IPS-NIHi7 (cell line): Measurements from ENCODE around the gene MARCHF9.
"Not testable (repeated sequence)": the region's sequence is repeated elsewhere in the genome, so short reads cannot be mapped to it uniquely, and the experiment has no call there.

Source experiments
- DNase-seq: peaks from one replicate; pipeline ENCODE4 v3.0.0; 2012; ENCODE audit warnings: mixed read lengths; ENCODE audit errors: extremely low spot score

The MARCHF9 gene

DNA sequence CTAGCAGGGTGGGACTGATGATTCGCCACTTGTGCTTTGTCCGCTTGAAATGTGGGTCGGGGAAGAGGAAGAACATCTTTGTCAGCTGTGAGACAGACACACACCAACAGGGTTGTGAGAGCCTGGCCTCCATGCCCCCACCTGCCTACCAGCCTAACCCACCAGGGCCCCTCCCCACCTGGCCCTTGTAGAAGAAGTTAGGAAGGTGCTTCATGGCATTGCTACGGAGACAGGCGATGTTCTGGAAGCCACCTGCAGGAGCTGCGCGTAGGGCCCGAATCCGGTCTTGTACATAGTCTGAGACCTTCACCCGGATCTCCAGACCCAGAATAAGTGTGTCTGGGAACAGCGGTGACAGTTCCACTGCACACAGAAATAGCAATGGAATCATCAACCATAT lies 14.7 kb downstream of the MARCHF9 start:
- no peak for DNase-seq

DNA sequence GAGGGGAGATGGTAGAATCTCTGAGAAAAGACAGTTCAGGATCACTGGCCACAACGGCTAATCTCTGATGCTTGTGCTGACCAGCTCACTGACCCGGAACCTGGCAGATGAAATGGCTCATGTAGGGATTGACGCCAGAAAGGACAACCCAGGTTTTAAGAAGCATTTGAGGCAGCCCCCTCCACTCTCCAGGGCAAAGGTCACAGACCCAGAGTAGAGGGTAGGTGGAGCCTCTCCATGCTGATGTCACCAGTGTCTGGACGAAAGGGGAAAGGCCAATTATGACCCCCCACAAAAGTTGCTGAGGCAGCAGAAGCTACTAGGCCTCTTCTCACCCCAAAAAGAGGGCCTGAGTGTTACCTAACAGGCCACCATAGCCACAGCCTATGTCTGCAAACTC lies 15.8 kb downstream of the MARCHF9 start:
- no peak for DNase-seq

DNA sequence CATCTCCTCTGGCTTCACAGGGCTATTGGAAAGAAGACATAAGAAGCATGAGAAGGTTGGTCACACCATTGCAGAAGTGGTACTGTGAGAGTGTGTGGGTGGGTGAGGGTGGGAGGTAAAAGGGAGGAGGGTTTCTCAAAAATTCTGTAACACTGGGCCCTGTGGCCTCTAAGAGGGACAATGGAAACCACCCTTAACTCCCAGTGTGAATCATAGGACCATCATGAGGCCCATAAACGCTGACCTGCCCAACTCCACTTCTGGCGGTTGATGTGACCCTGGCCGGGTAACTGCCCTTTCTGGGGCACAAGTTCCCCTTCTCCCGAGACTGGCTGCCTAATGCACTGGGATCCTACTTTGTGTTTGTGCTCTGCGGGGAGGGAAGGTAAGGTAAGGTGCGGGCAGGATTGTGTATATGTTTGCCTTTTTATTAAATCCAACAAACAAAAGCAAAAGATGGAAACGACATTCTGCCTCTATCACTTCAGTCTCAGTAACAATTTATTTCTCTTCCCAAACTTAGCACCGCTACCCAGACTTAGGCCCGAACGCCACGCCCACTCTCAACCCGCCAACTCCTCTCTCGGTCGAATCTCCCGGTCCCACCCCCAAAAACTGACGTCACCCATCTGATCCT lies 16.5 kb downstream of the MARCHF9 start:
- peak; percentile 91 for DNase-seq

- DNase-seq: peak; percentile 94
Observed at GRCh38 chr12:57771873-57772428, 17.0 kb downstream of the MARCHF9 start, which contains the start of gene METTL1. TSS of gene METTL1 (minus strand) at chr12:57772105. CDS start at chr12:57772083, 22 bp downstream.

- peak; percentile 56 for DNase-seq
Observed at GRCh38 chr12:57772429-57773322, 17.8 kb downstream of the MARCHF9 start, which contains the start of gene EEF1AKMT3. TSS of gene EEF1AKMT3 (plus strand) at chr12:57772614. CDS start at chr12:57772725, 111 bp downstream.

GRCh38 chr12:57774634-57775033 lies 19.7 kb downstream of the MARCHF9 start:
- DNase-seq: not testable (repeated sequence)

DNA sequence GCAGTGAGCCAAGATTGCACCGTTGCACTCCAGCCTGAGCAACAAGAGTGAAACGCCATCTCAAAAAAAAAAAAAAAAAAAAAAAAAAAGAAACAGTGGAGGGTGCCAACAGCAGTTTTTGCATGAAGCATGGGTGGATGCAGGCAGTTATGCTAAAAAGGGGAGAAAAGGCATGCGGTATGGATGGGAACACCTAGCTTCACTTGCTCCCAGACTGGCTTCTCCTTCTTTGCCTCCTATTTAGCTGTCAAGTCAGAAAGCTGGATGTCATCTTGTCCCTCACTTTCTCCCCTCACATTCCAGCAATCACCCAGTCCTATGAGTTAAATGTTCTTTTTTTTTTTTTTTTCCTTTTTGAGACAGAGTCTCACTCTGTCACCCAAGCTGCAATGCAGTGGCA lies 20.1 kb downstream of the MARCHF9 start:
- no peak for DNase-seq

GRCh38 chr12:57775563-57776246 lies 20.8 kb downstream of the MARCHF9 start:
- DNase-seq: peak; percentile 27

GRCh38 chr12:57776247-57776587 lies 21.3 kb downstream of the MARCHF9 start:
- no peak for DNase-seq

GRCh38 chr12:57777367-57777766 lies 22.5 kb downstream of the MARCHF9 start:
- no peak for DNase-seq

- DNase-seq: no peak
Observed at GRCh38 chr12:57777911-57778310, 23.0 kb downstream of the MARCHF9 start.

- DNase-seq: no peak
Observed at GRCh38 chr12:57779736-57780135, 24.8 kb downstream of the MARCHF9 start.

DNA sequence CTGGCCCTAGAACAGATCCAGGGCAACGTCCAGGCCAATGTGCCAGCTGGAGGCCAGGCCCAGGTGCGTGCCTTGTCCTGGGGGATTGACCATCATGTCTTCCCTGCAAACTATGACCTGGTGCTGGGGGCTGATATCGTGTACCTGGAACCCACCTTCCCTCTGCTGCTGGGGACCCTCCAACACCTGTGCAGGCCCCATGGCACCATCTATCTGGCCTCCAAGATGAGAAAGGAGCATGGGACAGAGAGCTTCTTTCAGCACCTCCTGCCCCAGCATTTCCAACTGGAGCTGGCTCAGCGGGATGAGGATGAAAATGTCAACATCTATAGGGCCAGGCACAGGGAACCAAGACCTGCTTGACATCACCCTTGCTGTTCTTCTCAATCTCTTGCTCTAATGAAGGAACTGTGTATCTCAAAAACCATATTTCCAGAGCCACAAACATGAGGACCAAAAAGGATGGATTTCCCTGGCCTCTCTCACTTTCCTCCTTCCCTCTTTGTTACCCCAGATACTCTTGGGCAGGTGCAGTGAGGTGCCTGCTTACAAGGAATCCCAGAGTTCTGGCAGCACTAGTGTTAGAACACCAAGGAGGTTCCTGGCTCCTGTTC lies 25.5 kb downstream of the MARCHF9 start:
- no peak for DNase-seq

GRCh38 chr12:57781244-57781643 lies 26.3 kb downstream of the MARCHF9 start:
- no peak for DNase-seq

- no peak for DNase-seq
Observed at GRCh38 chr12:57781801-57782200, 26.9 kb downstream of the MARCHF9 start.

DNA sequence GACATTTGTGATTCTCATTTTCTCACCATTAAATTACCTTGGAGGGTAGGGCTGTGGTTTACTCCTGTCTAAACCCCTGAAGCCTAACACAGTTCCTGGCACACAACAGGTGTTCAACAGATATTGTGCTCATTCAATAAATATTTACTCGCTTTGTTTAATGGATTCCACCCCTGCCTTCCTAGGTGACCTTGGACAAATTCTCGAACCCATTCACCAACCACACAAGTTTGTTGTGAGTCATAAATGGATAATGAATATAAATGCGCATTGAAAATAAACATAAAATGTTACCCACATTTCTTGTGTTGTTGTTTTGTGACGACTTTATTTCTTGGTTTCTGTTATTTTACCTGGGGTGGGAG lies 27.3 kb downstream of the MARCHF9 start:
- no peak for DNase-seq

DNA sequence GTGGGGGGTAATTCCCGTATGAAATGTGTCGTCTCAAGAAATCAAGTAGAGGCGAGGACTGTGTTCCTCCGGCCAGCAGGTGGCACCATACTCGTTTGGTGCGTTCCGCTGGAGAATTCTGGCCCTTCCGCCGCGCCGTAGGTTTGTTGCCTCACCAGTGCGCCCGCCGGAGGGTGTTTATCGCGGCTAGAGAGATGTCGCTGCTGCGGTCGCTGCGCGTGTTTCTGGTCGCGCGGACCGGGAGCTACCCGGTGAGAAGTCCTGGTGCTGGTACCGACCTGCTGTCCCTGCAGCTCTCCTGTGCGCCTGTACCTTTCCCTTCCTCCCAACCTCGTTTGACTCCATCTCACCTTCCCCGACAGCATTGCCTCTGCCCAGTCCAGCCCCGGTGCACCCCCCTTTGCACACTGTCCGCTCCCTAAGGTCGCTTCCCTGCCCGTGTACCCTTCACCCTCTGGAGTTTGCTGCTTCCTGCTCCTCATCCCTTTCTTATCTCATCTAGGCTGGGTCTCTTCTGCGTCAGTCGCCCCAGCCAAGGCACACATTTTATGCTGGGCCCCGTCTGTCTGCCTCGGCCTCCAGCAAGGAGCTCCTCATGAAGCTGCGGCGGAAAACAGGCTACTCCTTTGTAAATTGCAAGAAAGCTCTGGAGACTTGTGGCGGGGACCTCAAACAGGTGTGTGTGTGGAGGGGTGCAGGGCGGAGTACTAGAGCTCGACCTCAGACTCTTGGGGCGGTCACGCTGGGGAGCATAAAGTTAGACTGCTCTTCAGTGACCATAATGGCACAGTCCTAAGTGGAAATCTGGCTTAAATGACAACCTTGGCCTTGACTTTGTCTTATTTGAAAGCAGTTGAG lies 27.9 kb downstream of the MARCHF9 start, which contains the start of gene TSFM:
Gene TSFM, plus strand, starts transcription at position 180 of the 858 bp plus-strand sequence. Its CDS starts 15 bp downstream, at position 195.
- DNase-seq: peak; percentile 86

GRCh38 chr12:57783466-57783801 lies 28.5 kb downstream of the MARCHF9 start:
- DNase-seq: no peak

DNA sequence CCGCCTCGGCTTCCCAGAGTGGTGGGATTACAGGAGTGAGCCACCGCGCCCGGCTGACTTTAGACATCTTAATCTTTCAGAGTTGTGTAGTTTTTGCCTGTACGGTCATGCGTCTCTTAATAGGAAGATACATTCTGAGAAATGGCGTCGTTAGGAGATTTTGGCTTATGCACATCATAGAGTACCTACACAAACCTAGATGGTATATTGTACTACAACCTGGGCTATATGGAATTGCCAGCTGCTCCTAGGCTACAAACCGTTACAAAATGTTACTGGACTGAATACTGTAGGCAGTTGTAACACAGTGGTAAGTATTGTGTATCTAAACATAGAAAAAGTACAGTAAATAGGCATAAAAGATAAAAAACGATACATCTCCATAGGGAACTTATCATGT lies 29.0 kb downstream of the MARCHF9 start:
- no peak for DNase-seq

DNA sequence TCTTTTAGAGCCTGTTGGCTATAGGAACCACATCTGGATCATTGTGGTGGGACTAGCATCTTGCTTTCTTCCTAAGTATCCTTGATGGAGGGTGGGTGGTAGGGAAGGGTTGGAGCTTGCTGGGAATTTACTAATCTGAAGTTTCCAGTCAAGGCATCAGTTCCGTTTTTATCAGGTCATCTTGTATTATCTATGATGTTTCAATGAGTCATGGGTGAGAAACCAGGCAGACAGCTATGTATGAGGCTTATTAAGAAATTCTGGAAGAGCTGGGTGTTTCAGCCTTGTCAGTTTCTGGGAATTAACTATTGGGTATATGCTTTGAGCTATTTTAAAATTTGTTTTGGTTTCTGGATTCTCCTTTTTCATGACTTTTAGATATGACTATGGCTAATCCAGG lies 39.0 kb downstream of the MARCHF9 start:
- DNase-seq: no peak

- no peak for DNase-seq
Observed at GRCh38 chr12:57795354-57795753, 40.5 kb downstream of the MARCHF9 start.
